Renal pelvis (tissue), 4 donors: Measurements from ENCODE around the gene CAMTA1. TPM values are rescaled to one million over a fixed set of nuclear protein-coding genes. Genes with fewer than 3 reads are reported as not detected.
"Not testable (repeated sequence)": the region's sequence is repeated elsewhere in the genome, so short reads cannot be mapped to it uniquely, and the experiment has no call there.

ENCODE experiments used
- DNase-seq: peaks from one replicate; pipeline ENCODE4 v3.0.0-alpha.2; 2013
- polyA plus RNA-seq, 3 donors: library from polyadenylated mRNA; unstranded; fragments of 120-200 nt; gene quantifications; one replicate each; pipeline ENCODE4 v1.2.1, GENCODE V29; 2013; ENCODE audit not compliant: insufficient read length in 3 of 3

Gene CAMTA1
- polyA plus RNA-seq, 3 donors, result 72.3 to 83.1 (median 76.0) TPM

- not testable (repeated sequence) for DNase-seq
Observed at GRCh38 chr1:7791027-7791426, 1005.8 kb downstream of the CAMTA1 start.

GRCh38 chr1:7795406-7795805 is 1010.2 kb downstream of the CAMTA1 start:
- DNase-seq, result no peak

- DNase-seq, result no peak
Observed at GRCh38 chr1:7805460-7805859, 1020.2 kb downstream of the CAMTA1 start.

GRCh38 chr1:7808253-7808844 is 1023.1 kb downstream of the CAMTA1 start:
- peak; percentile 4 for DNase-seq

- DNase-seq, result no peak
Observed at GRCh38 chr1:7809742-7810141, 1024.5 kb downstream of the CAMTA1 start.

GRCh38 chr1:7810395-7810794 is 1025.1 kb downstream of the CAMTA1 start:
- DNase-seq, result no peak

- no peak for DNase-seq
Observed at GRCh38 chr1:7811476-7811875, 1026.2 kb downstream of the CAMTA1 start.

GRCh38 chr1:7813677-7814373 is 1028.6 kb downstream of the CAMTA1 start:
- no peak for DNase-seq

Other genes with a start within 250 kb of the CAMTA1 start
- 10 to 100 TPM; 13.9 to 25.2 (median 23.4) TPM for gene NOL9, start 230.9 kb upstream of the CAMTA1 start, polyA plus RNA-seq
- under 1 TPM; 0.09 to 0.21 (median 0.19) TPM for gene TAS1R1, start 230.1 kb upstream of the CAMTA1 start, polyA plus RNA-seq
- 10 to 100 TPM; 35.0 to 46.0 (median 43.0) TPM for gene ZBTB48, start 205.5 kb upstream of the CAMTA1 start, polyA plus RNA-seq
- gene KLHL21, start 182.6 kb upstream of the CAMTA1 start, polyA plus RNA-seq, result 10 to 100 TPM; 16.3 to 17.8 (median 17.6) TPM
- 10 to 100 TPM; 24.7 to 28.2 (median 26.3) TPM for gene PHF13, start 171.7 kb upstream of the CAMTA1 start, polyA plus RNA-seq
- gene THAP3, start 160.6 kb upstream of the CAMTA1 start, polyA plus RNA-seq, result 10 to 100 TPM; 21.0 to 23.8 (median 23.4) TPM
- 10 to 100 TPM; 57.3 to 79.4 (median 78.4) TPM for gene DNAJC11, start 83.6 kb upstream of the CAMTA1 start, polyA plus RNA-seq